CD14-positive monocyte (primary cell): ENCODE measurements around the gene AREL1. TPM values are rescaled to one million over a fixed set of nuclear protein-coding genes. Genes with fewer than 3 reads are reported as not detected.

Experiments used
- DNase-seq, 3 donors: peaks; one replicate each; pipeline ENCODE4 v3.0.0-alpha.2; 2011 to 2022
- H2AFZ ChIP-seq: 2 replicates; pipeline ENCODE4 v1.6.0; 2012; ENCODE audit warnings: mild to moderate bottlenecking, low read depth, low read length, inconsistent platforms; ENCODE audit not compliant: insufficient read depth, poor library complexity, severe bottlenecking
- H3K27ac ChIP-seq, 2 donors: 1 replicate in 1 of 2; 2 replicates in 1 of 2; pipeline ENCODE4 v1.5.1; 2012 to 2013; ENCODE audit warnings: low read length in 2 of 2, control low read depth in 1 of 2, inconsistent platforms in 1 of 2, low read depth in 1 of 2, mild to moderate bottlenecking in 1 of 2
- H3K27me3 ChIP-seq, 2 donors: one replicate each; pipeline versions ENCODE4 v1.6.0 to v1.6.1; 2011 to 2013; ENCODE audit warnings: low read length in 2 of 2; ENCODE audit not compliant: control insufficient read depth in 2 of 2, insufficient read depth in 2 of 2
- H3K36me3 ChIP-seq, 2 donors: replicated peaks in 1 of 2; 1 replicate in 1 of 2; 2 replicates in 1 of 2; pipeline versions ENCODE4 v1.5.1 to v1.6.1; 2012 to 2013; ENCODE audit warnings: low read length in 2 of 2, control low read depth in 1 of 2, inconsistent platforms in 1 of 2, mild to moderate bottlenecking in 1 of 2; ENCODE audit not compliant: insufficient read depth in 2 of 2, control insufficient read depth in 1 of 2
- H3K4me1 ChIP-seq, 2 donors: 1 replicate in 1 of 2; 2 replicates in 1 of 2; pipeline versions ENCODE4 v1.5.1 to v1.6.1; 2012 to 2013; ENCODE audit warnings: low read length in 2 of 2, control low read depth in 1 of 2, inconsistent platforms in 1 of 2, mild to moderate bottlenecking in 1 of 2, moderate library complexity in 1 of 2; ENCODE audit not compliant: insufficient read depth in 2 of 2, control insufficient read depth in 1 of 2
- H3K4me2 ChIP-seq: replicated peaks from 2 replicates; pipeline ENCODE3; 2012; ENCODE audit warnings: low read length, moderate library complexity, mild to moderate bottlenecking; ENCODE audit not compliant: poor library complexity, severe bottlenecking; ENCODE audit errors: extremely low read depth
- H3K4me3 ChIP-seq, 3 experiments: fragments of 200-600 bp in 1 of 3; sonication (generic) in 1 of 3; replicated peaks in 1 of 3; 1 replicate in 2 of 3; 2 replicates in 1 of 3; pipeline ENCODE4 v1.5.1; 2011 to 2013; ENCODE audit warnings: low read length in 3 of 3, mild to moderate bottlenecking in 3 of 3, control low read depth in 2 of 3, low read depth in 2 of 3, inconsistent platforms in 1 of 3, moderate library complexity in 1 of 3
- H3K79me2 ChIP-seq: 2 replicates; pipeline ENCODE4 v1.6.0; 2012; ENCODE audit warnings: mild to moderate bottlenecking, control low read depth, inconsistent platforms, low read length, moderate library complexity; ENCODE audit not compliant: insufficient read depth
- H3K9ac ChIP-seq: 2 replicates; pipeline ENCODE4 v1.6.0; 2017; ENCODE audit warnings: low read length, mild to moderate bottlenecking; ENCODE audit not compliant: insufficient read depth, poor library complexity, severe bottlenecking
- H3K9me3 ChIP-seq, 2 donors: replicated peaks in 1 of 2; 1 replicate in 1 of 2; 2 replicates in 1 of 2; pipeline versions ENCODE4 v1.5.1 to v1.6.1; 2012 to 2013; ENCODE audit warnings: low read length in 2 of 2, control low read depth in 1 of 2; ENCODE audit not compliant: control insufficient read depth in 1 of 2, insufficient read depth in 1 of 2
- H4K20me1 ChIP-seq: 2 replicates; pipeline ENCODE4 v1.6.0; 2012; ENCODE audit warnings: mild to moderate bottlenecking, low read length, control low read depth, moderate library complexity; ENCODE audit not compliant: insufficient read depth
- H3K27ac Mint-ChIP-seq, 7 donors: one replicate each; pipeline ENCODE4 v1.8.0; 2020; ENCODE audit warnings: mild to moderate bottlenecking in 7 of 7, mixed read lengths in 7 of 7, moderate library complexity in 6 of 7, inconsistent platforms in 2 of 7
- H3K27me3 Mint-ChIP-seq, 3 donors: one replicate each; pipeline ENCODE4 v1.8.0; 2021 to 2022; ENCODE audit warnings: low read depth in 3 of 3, mild to moderate bottlenecking in 3 of 3, mixed read lengths in 3 of 3, moderate library complexity in 3 of 3, inconsistent platforms in 1 of 3
- H3K36me3 Mint-ChIP-seq, 2 donors: one replicate each; pipeline ENCODE4 v1.8.0; 2020; ENCODE audit warnings: mixed read lengths in 2 of 2, inconsistent platforms in 1 of 2, mild to moderate bottlenecking in 1 of 2
- H3K4me1 Mint-ChIP-seq: one replicate; pipeline ENCODE4 v1.8.0; 2020; ENCODE audit warnings: mild to moderate bottlenecking, mixed read lengths
- H3K4me3 Mint-ChIP-seq, 2 donors: one replicate each; pipeline ENCODE4 v1.8.0; 2020; ENCODE audit warnings: mild to moderate bottlenecking in 2 of 2, mixed read lengths in 2 of 2, moderate library complexity in 1 of 2
- H3K9me3 Mint-ChIP-seq, 7 donors: one replicate each; pipeline ENCODE4 v1.8.0; 2020 to 2022; ENCODE audit warnings: mixed read lengths in 7 of 7, mild to moderate bottlenecking in 6 of 7, moderate library complexity in 6 of 7, inconsistent platforms in 2 of 7
- CTCF ChIP-seq: fragments of 200-600 bp; IDR thresholded peaks from one replicate; pipeline ENCODE4 v1.8.0; 2022; ENCODE audit warnings: antibody characterized with exemption, mild to moderate bottlenecking
- WGBS: methylation state at CpG from one replicate; pipeline ENCODE4 v1.1.5; 2013; ENCODE audit warnings: missing lambda C conversion rate; ENCODE audit not compliant: insufficient coverage; 5-methylcytosine and 5-hydroxymethylcytosine counted together
- intact Hi-C, 2 donors: fragments of 100-400 bp; cut with micrococcal nuclease; formaldehyde crosslinking; loops; one replicate each; pipeline versions ENCODE4 v1.15.0 to v1.15.1; 2023
- polyA plus RNA-seq, 3 donors: library from polyadenylated mRNA; depleted of rRNA in 1 of 3; unstranded in 2 of 3; stranded (reverse) in 1 of 3; fragments of 300-500 nt in 2 of 3; fragments of >200 nt in 1 of 3; fragmentation: Illumina TruSeq in 2 of 3; gene quantifications; 1 replicate in 2 of 3; 2 replicates in 1 of 3; pipeline ENCODE4 v1.2.3, GENCODE V29; 2012 to 2021

AREL1 gene
- polyA plus RNA-seq, 3 donors = 12.5 to 23.3 (median 20.0) TPM

- intact Hi-C loops = no loop called here
- TF ChIP-seq CTCF = no peak
- Mint-ChIP-seq H3K4me3 (no peak overlapping the region), H3K36me3 (peaks cover 71 to 81% of the 10 kb centered on the region in 2 donors), H3K9me3 (peaks cover 0 to 2% (median 0%) of the 10 kb centered on the region in 7 donors), H3K27ac (peak overlapping the region; percentile 79 to 93 (median 89)), H3K4me1 (peaks cover 27% of the 10 kb centered on the region), H3K27me3 (no peaks in the 10 kb centered on the region)
- DNase-seq = peak in 2 of 3 donors; percentile 9 to 12
- H2AFZ ChIP-seq = no peak overlapping the region
- no peaks in the 10 kb centered on the region for H3K79me2 ChIP-seq
- H3K27ac ChIP-seq = peak overlapping the region; percentile 53 to 72
- H3K36me3 ChIP-seq = peaks cover 49 to 75% of the 10 kb centered on the region in 2 donors
- no peaks in the 10 kb centered on the region for H3K27me3 ChIP-seq
- WGBS = 21% methylated on average over 2 of the region's 2 CpGs
- H3K4me1 ChIP-seq = peaks cover 24 to 25% of the 10 kb centered on the region in 2 donors
- H3K4me3 ChIP-seq = peak overlapping the region in 1 of 3 experiments; percentile 18
- no peaks in the 10 kb centered on the region for H3K9me3 ChIP-seq
- no peak overlapping the region for H3K9ac ChIP-seq
- peak overlapping the region; percentile 45 for H3K4me2 ChIP-seq
- H4K20me1 ChIP-seq = peaks cover 3% of the 10 kb centered on the region
Observed at GRCh38 chr14:74685056-74685455, 27.8 kb downstream of the AREL1 start.

DNA sequence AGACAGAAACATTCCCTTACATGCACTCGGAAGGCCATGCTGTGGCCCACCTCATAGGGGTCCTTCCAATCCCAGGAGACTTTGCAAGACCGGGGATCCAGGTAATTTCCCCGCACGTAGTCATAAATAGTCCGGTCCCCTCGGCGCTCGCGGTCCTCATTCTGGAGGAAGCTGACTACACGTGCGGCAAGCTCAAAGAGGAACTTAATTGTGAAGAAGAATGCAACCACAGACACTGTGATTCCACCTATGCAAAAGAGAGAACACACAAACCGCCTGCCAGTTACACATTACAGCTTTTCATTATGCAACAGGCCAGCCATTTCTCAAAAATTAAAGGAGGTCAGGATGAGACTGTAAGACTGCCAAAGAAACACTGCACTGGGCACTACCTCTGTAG is 28.4 kb downstream of the AREL1 start:
- Histone ChIP-seq H3K27ac (peak overlapping the region; percentile 53 to 72), H3K9me3 (no peaks in the 10 kb centered on the region), H2AFZ (no peak overlapping the region), H3K36me3 (peaks cover 46 to 73% of the 10 kb centered on the region in 2 donors), H3K4me2 (peak overlapping the region; percentile 45), H3K9ac (no peak overlapping the region), H4K20me1 (peaks cover 3% of the 10 kb centered on the region), H3K4me3 (peak overlapping the region in 1 of 3 experiments; percentile 18), H3K4me1 (peaks cover 24 to 25% of the 10 kb centered on the region in 2 donors), H3K79me2 (no peaks in the 10 kb centered on the region), H3K27me3 (no peaks in the 10 kb centered on the region)
- Mint-ChIP-seq H3K36me3 (peaks cover 71 to 80% of the 10 kb centered on the region in 2 donors), H3K27me3 (no peaks in the 10 kb centered on the region), H3K9me3 (peaks cover 0 to 2% (median 0%) of the 10 kb centered on the region in 7 donors), H3K4me3 (peak overlapping the region in 1 of 2 donors; percentile 46), H3K4me1 (peaks cover 27% of the 10 kb centered on the region), H3K27ac (peak overlapping the region; percentile 79 to 93 (median 89))
- no peak for TF ChIP-seq CTCF
- DNase-seq = peak; percentile 79 to 90 (median 84)
- 5% methylated on average over 9 of the region's 12 CpGs for WGBS
- intact Hi-C loops = no loop called here
